H1 (cell line): ENCODE measurements around the gene NLRP1. TPM values are rescaled to one million over a fixed set of nuclear protein-coding genes. Genes with fewer than 3 reads are reported as not detected.

Experiments used
- CBX5 ChIP-seq: fragments of 300-800, 300-1000 bp; sonication (generic); IDR thresholded peaks from 2 replicates; pipeline ENCODE4 v1.7.1; 2016; ENCODE audit warnings: antibody characterized with exemption, low read length, low read depth
- CBX8 ChIP-seq: fragments of 300-800, 300-1000 bp; sonication (generic); IDR thresholded peaks from 2 replicates; pipeline ENCODE4 v1.7.1; 2016; ENCODE audit warnings: low read depth, low read length, borderline replicate concordance
- CEBPB ChIP-seq: IDR thresholded peaks from 2 replicates; pipeline ENCODE4 v1.6.1; 2012; ENCODE audit warnings: low read depth, low read length
- EGR1 ChIP-seq: IDR thresholded peaks from 2 replicates; pipeline ENCODE4 v1.6.1; 2011; ENCODE audit warnings: low read depth, low read length, borderline replicate concordance
- EZH2 ChIP-seq: fragments of 200-600 bp; sonication (generic); IDR thresholded peaks from 2 replicates; pipeline ENCODE4 v1.7.1; 2012; ENCODE audit warnings: low read depth, mild to moderate bottlenecking, moderate library complexity, low read length, inconsistent platforms; ENCODE audit not compliant: severe bottlenecking
- GABPA ChIP-seq: IDR thresholded peaks from 2 replicates; pipeline ENCODE4 v1.6.1; 2011; ENCODE audit warnings: mild to moderate bottlenecking, low read length, moderate library complexity, borderline replicate concordance; ENCODE audit not compliant: insufficient read depth
- HDAC2 ChIP-seq, 2 experiments: fragments of 300-600 bp in 1 of 2; sonication (generic) in 1 of 2; IDR thresholded peaks; 2 replicates each; pipeline ENCODE4 v1.6.1; 2011 to 2012; ENCODE audit warnings: low read depth in 2 of 2, low read length in 2 of 2, mild to moderate bottlenecking in 2 of 2, moderate library complexity in 2 of 2, borderline replicate concordance in 1 of 2, inconsistent platforms in 1 of 2
- NRF1 ChIP-seq: IDR thresholded peaks from 2 replicates; pipeline ENCODE4 v1.6.1; 2011; ENCODE audit warnings: mild to moderate bottlenecking, low read depth, low read length, improper control_type of control experiment
- PHF8 ChIP-seq: fragments of 200-600 bp; sonication (generic); conservative IDR thresholded peaks from 2 replicates; pipeline ENCODE4 v1.7.1; 2012; ENCODE audit warnings: low read depth, mild to moderate bottlenecking, inconsistent platforms, low read length, moderate library complexity
- POLR2A ChIP-seq, 2 experiments: IDR thresholded peaks; 1 replicate in 1 of 2; 2 replicates in 1 of 2; pipeline ENCODE4 v1.6.1; 2011; ENCODE audit warnings: low read depth in 2 of 2, low read length in 2 of 2, mild to moderate bottlenecking in 2 of 2; ENCODE audit errors: control extremely low read depth in 1 of 2
- RXRA ChIP-seq: IDR thresholded peaks from 2 replicates; pipeline ENCODE4 v1.6.1; 2011; ENCODE audit warnings: low read depth, mild to moderate bottlenecking, low read length, moderate library complexity; ENCODE audit not compliant: insufficient read depth
- SAP30 ChIP-seq: fragments of 300-600 bp; sonication (generic); IDR thresholded peaks from 2 replicates; pipeline ENCODE4 v1.7.1; 2012; ENCODE audit warnings: low read length, moderate library complexity, mild to moderate bottlenecking, inconsistent platforms; ENCODE audit not compliant: insufficient read depth, insufficient replicate concordance
- SRF ChIP-seq: IDR thresholded peaks from 2 replicates; pipeline ENCODE4 v1.6.1; 2011; ENCODE audit warnings: mild to moderate bottlenecking, low read depth, low read length, moderate library complexity
- TAF7 ChIP-seq: optimal IDR thresholded peaks from 2 replicates; pipeline ENCODE3; 2011; ENCODE audit warnings: low read depth, mild to moderate bottlenecking, inconsistent platforms, low read length, moderate library complexity, borderline replicate concordance
- polyA plus RNA-seq, 7 experiments: library from polyadenylated mRNA; depleted of rRNA in 3 of 7; stranded (reverse) in 5 of 7; unstranded in 2 of 7; fragments of >200 nt in 5 of 7; fragments of 200-250 nt in 2 of 7; gene quantifications; 1 replicate in 5 of 7; 2 replicates in 1 of 7; 4 replicates in 1 of 7; pipeline versions ENCODE4 v1.2.1 to v1.2.3, GENCODE V29; 2011 to 2013; ENCODE audit warnings: missing spikeins in 2 of 7, mixed read lengths in 2 of 7
- total RNA-seq: library from RNA; stranded (reverse); fragmentation: NEBNext Ultra II Directional; extraction: Animal tissue kit (Norgen Biotek cat#: 25700); gene quantifications from 2 replicates; pipeline ENCODE4 v1.2.1, GENCODE V29; 2021
- TF ChIP-seq, protein P1 (sequence below): IDR thresholded peaks from 2 replicates; pipeline ENCODE4 v1.6.1; 2011; ENCODE audit warnings: low read depth, mild to moderate bottlenecking, low read length; ENCODE audit not compliant: insufficient read depth
- TF ChIP-seq, protein P2 (sequence below): IDR thresholded peaks from 2 replicates; pipeline ENCODE4 v1.6.1; 2012; ENCODE audit warnings: low read length, inconsistent platforms

NLRP1 gene
- total and polyA plus RNA-seq, 2 of the 8 experiments (the other 6 are each of a cell fraction or from before 2014, with no cell fraction given): 8.6 to 10.4 TPM

- TF ChIP-seq CBX5 (no peak), RXRA (no peak), HDAC2 (IDR thresholded peaks at IDR 0.05; ENCODE audit: borderline replicate concordance in 1 of 2, low read depth in 2 of 2, low read length in 2 of 2) (no peak; a peak in 1 of 4 replicates), EZH2 (no peak), EGR1 (no peak), CEBPB (no peak), POLR2A (IDR thresholded peaks at IDR 0.05; ENCODE audit: control extremely low read depth in 1 of 2, low read depth in 2 of 2, low read length in 2 of 2) (peak; percentile 67 to 76; a peak in 2 of 3 replicates), PHF8 (peak; percentile 53), GABPA (no peak), SAP30 (no peak), CBX8 (no peak), TAF7 (peak; percentile 75), NRF1 (no peak), SRF (no peak)
- TF ChIP-seq, protein P1, sequence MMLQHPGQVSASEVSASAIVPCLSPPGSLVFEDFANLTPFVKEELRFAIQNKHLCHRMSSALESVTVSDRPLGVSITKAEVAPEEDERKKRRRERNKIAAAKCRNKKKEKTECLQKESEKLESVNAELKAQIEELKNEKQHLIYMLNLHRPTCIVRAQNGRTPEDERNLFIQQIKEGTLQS: no peak
- TF ChIP-seq, protein P2, sequence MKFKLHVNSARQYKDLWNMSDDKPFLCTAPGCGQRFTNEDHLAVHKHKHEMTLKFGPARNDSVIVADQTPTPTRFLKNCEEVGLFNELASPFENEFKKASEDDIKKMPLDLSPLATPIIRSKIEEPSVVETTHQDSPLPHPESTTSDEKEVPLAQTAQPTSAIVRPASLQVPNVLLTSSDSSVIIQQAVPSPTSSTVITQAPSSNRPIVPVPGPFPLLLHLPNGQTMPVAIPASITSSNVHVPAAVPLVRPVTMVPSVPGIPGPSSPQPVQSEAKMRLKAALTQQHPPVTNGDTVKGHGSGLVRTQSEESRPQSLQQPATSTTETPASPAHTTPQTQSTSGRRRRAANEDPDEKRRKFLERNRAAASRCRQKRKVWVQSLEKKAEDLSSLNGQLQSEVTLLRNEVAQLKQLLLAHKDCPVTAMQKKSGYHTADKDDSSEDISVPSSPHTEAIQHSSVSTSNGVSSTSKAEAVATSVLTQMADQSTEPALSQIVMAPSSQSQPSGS: no peak
Observed at GRCh38 chr17:5485270-5486205, 98.8 kb downstream of the NLRP1 start, which contains the start of gene DERL2 (continued).
